HepG2 (cell line): ENCODE measurements around the gene THADA. TPM values are rescaled to one million over a fixed set of nuclear protein-coding genes. Genes with fewer than 3 reads are reported as not detected.

Experiments used
- CBX2 ChIP-seq, 2 experiments: fragments of 200-600 bp in 1 of 2; sonication (generic); formaldehyde crosslinking in 1 of 2; IDR thresholded peaks; 2 replicates each; pipeline versions ENCODE4 v1.7.0 to v1.8.1; 2018 to 2022; ENCODE audit warnings: low read depth in 2 of 2, low read length in 1 of 2, mild to moderate bottlenecking in 1 of 2, missing genetic modification reagents in 1 of 2
- FIP1L1 ChIP-seq: fragments of 200-400 bp; formaldehyde crosslinking; IDR thresholded peaks from 2 replicates; pipeline ENCODE4 v1.6.1; 2018; ENCODE audit warnings: low read depth, mild to moderate bottlenecking, low read length, moderate library complexity, borderline replicate concordance; ENCODE audit not compliant: insufficient read depth
- GFI1 ChIP-seq: sonication (generic); formaldehyde crosslinking; IDR thresholded peaks from 2 replicates; pipeline ENCODE4 v1.5.0; 2020; ENCODE audit warnings: missing genetic modification reagents, mild to moderate bottlenecking, borderline replicate concordance
- HOXA3 ChIP-seq: sonication (generic); formaldehyde crosslinking; IDR thresholded peaks from 2 replicates; pipeline ENCODE4 v1.5.0; 2020; ENCODE audit warnings: missing genetic modification reagents
- KLF11 ChIP-seq: IDR thresholded peaks from 2 replicates; pipeline ENCODE4 v1.6.1; 2016; ENCODE audit warnings: missing compliant biosample characterization
- KLF6 ChIP-seq: IDR thresholded peaks from 2 replicates; pipeline ENCODE4 v1.8.0; 2016; ENCODE audit warnings: missing biosample characterization, missing genetic modification reagents
- PHF8 ChIP-seq: sonication (generic); formaldehyde crosslinking; IDR thresholded peaks from 2 replicates; pipeline ENCODE4 v1.5.0; 2020; ENCODE audit warnings: missing genetic modification reagents
- SP140L ChIP-seq: sonication (generic); formaldehyde crosslinking; IDR thresholded peaks from 2 replicates; pipeline ENCODE4 v1.4.0; 2020; ENCODE audit warnings: missing genetic modification reagents, borderline replicate concordance
- TCF12 ChIP-seq, 2 experiments: fragments of 450-650 bp in 1 of 2; sonication (generic) in 1 of 2; formaldehyde crosslinking in 1 of 2; IDR thresholded peaks; 2 replicates each; pipeline versions ENCODE4 v1.6.1 to v1.8.0; 2017 to 2022; ENCODE audit warnings: antibody characterized with exemption in 1 of 2, mild to moderate bottlenecking in 1 of 2, missing genetic modification reagents in 1 of 2, moderate library complexity in 1 of 2
- ZNF501 ChIP-seq: sonication (generic); formaldehyde crosslinking; IDR thresholded peaks from 2 replicates; pipeline ENCODE4 v1.5.1; 2020; ENCODE audit warnings: mild to moderate bottlenecking, moderate library complexity, missing genetic modification reagents
- ZNF569 ChIP-seq: sonication (generic); formaldehyde crosslinking; IDR thresholded peaks from 2 replicates; pipeline ENCODE4 v1.5.0; 2020; ENCODE audit warnings: mild to moderate bottlenecking, missing genetic modification reagents, moderate library complexity, borderline replicate concordance
- ZNF589 ChIP-seq: sonication (generic); formaldehyde crosslinking; conservative IDR thresholded peaks from 2 replicates; pipeline ENCODE4 v1.8.0; 2022; ENCODE audit warnings: mild to moderate bottlenecking, moderate library complexity, missing genetic modification reagents
- ZNF776 ChIP-seq: sonication (generic); formaldehyde crosslinking; IDR thresholded peaks from 2 replicates; pipeline ENCODE4 v1.4.0; 2020; ENCODE audit warnings: mild to moderate bottlenecking, missing genetic modification reagents
- ZNF777 ChIP-seq: sonication (generic); formaldehyde crosslinking; IDR thresholded peaks from 2 replicates; pipeline ENCODE4 v1.4.0; 2020; ENCODE audit warnings: missing genetic modification reagents
- ZSCAN22 ChIP-seq: sonication (generic); formaldehyde crosslinking; IDR thresholded peaks from 2 replicates; pipeline ENCODE4 v1.4.0; 2020; ENCODE audit warnings: mild to moderate bottlenecking, missing genetic modification reagents
- polyA plus RNA-seq, 8 experiments: library from polyadenylated mRNA; depleted of rRNA in 3 of 8; stranded (reverse) in 7 of 8; unstranded in 1 of 8; fragments of >200 nt; fragmentation: Illumina TruSeq in 4 of 8; extraction: Trizol in 4 of 8; gene quantifications; 2 replicates each; pipeline versions ENCODE4 v1.2.1 to v1.2.3, GENCODE V29; 2011 to 2016; ENCODE audit warnings: low read depth in 4 of 8, missing spikeins in 1 of 8, mixed read lengths in 1 of 8; ENCODE audit not compliant: insufficient read depth in 1 of 8
- total RNA-seq, 5 experiments: library from RNA; depleted of rRNA; stranded (reverse); fragments of >200 nt; fragmentation: Illumina TruSeq; extraction: Trizol; gene quantifications; 2 replicates each; pipeline ENCODE4 v1.2.3, GENCODE V29; 2016; ENCODE audit warnings: low read depth in 1 of 5
- TF ChIP-seq, protein P1 (sequence below): sonication (generic); formaldehyde crosslinking; IDR thresholded peaks from 2 replicates; pipeline ENCODE4 v1.5.1; 2020; ENCODE audit warnings: mild to moderate bottlenecking, missing genetic modification reagents, moderate library complexity
- TF ChIP-seq, protein P2 (sequence below): sonication (generic); formaldehyde crosslinking; IDR thresholded peaks from 2 replicates; pipeline ENCODE4 v1.8.1; 2022; ENCODE audit warnings: low read depth, mild to moderate bottlenecking, missing genetic modification reagents
- TF ChIP-seq, protein P3 (sequence below): sonication (generic); formaldehyde crosslinking; conservative IDR thresholded peaks from 2 replicates; pipeline ENCODE4 v1.4.0; 2020; ENCODE audit warnings: missing genetic modification reagents
- TF ChIP-seq, protein P4 (sequence below): IDR thresholded peaks from 2 replicates; pipeline ENCODE4 v1.6.1; 2016

Gene THADA
- total and polyA plus RNA-seq, 2 of the 13 experiments (the other 11 are each of a cell fraction or from before 2014, with no cell fraction given) = 12.7 to 21.7 TPM

DNA sequence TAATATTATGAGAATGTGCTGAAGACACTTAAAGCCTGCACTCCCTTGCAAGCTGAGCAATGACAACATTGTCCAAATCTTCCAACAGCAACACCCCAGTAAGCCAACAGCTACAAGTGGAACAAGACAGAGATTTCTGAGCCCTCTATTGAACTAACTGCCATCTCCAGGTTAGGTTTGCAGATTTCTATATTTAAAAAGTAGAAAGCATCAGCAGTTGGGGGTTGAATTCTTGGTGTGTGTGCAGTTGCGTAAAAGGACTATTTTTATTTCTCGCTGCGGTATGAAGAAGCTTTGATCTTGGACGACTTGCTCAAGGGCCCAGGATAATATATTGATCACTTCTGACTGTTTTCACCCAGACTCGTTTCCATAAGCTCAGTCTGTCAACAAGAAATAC is 263.2 kb downstream of the THADA start (continued):
- TF ChIP-seq, protein P1, sequence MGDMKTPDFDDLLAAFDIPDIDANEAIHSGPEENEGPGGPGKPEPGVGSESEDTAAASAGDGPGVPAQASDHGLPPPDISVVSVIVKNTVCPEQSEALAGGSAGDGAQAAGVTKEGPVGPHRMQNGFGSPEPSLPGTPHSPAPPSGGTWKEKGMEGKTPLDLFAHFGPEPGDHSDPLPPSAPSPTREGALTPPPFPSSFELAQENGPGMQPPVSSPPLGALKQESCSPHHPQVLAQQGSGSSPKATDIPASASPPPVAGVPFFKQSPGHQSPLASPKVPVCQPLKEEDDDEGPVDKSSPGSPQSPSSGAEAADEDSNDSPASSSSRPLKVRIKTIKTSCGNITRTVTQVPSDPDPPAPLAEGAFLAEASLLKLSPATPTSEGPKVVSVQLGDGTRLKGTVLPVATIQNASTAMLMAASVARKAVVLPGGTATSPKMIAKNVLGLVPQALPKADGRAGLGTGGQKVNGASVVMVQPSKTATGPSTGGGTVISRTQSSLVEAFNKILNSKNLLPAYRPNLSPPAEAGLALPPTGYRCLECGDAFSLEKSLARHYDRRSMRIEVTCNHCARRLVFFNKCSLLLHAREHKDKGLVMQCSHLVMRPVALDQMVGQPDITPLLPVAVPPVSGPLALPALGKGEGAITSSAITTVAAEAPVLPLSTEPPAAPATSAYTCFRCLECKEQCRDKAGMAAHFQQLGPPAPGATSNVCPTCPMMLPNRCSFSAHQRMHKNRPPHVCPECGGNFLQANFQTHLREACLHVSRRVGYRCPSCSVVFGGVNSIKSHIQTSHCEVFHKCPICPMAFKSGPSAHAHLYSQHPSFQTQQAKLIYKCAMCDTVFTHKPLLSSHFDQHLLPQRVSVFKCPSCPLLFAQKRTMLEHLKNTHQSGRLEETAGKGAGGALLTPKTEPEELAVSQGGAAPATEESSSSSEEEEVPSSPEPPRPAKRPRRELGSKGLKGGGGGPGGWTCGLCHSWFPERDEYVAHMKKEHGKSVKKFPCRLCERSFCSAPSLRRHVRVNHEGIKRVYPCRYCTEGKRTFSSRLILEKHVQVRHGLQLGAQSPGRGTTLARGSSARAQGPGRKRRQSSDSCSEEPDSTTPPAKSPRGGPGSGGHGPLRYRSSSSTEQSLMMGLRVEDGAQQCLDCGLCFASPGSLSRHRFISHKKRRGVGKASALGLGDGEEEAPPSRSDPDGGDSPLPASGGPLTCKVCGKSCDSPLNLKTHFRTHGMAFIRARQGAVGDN (CRISPR knock-in tag) = no peak
- TF ChIP-seq TCF12 (IDR thresholded peaks at IDR 0.05) (no peak), TCF12 (CRISPR knock-in tag; IDR thresholded peaks at IDR 0.05) (no peak), KLF6 (CRISPR knock-in tag) (no peak), ZNF776 (CRISPR knock-in tag) (no peak), FIP1L1 (no peak), ZNF777 (CRISPR knock-in tag) (no peak), KLF11 (CRISPR knock-in tag) (no peak), ZNF501 (CRISPR knock-in tag) (no peak), HOXA3 (CRISPR knock-in tag) (no peak), CBX2 (IDR thresholded peaks at IDR 0.05; ENCODE audit: low read depth, low read length) (no peak), CBX2 (CRISPR knock-in tag; IDR thresholded peaks at IDR 0.05; ENCODE audit: low read depth) (no peak), SP140L (CRISPR knock-in tag) (no peak), ZSCAN22 (no peak), ZNF569 (CRISPR knock-in tag) (no peak), GFI1 (CRISPR knock-in tag) (no peak), ZNF589 (CRISPR knock-in tag) (no peak), PHF8 (CRISPR knock-in tag) (no peak)
- TF ChIP-seq, protein P2, sequence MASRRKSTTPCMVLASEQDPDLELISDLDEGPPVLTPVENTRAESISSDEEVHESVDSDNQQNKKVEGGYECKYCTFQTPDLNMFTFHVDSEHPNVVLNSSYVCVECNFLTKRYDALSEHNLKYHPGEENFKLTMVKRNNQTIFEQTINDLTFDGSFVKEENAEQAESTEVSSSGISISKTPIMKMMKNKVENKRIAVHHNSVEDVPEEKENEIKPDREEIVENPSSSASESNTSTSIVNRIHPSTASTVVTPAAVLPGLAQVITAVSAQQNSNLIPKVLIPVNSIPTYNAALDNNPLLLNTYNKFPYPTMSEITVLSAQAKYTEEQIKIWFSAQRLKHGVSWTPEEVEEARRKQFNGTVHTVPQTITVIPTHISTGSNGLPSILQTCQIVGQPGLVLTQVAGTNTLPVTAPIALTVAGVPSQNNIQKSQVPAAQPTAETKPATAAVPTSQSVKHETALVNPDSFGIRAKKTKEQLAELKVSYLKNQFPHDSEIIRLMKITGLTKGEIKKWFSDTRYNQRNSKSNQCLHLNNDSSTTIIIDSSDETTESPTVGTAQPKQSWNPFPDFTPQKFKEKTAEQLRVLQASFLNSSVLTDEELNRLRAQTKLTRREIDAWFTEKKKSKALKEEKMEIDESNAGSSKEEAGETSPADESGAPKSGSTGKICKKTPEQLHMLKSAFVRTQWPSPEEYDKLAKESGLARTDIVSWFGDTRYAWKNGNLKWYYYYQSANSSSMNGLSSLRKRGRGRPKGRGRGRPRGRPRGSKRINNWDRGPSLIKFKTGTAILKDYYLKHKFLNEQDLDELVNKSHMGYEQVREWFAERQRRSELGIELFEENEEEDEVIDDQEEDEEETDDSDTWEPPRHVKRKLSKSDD = no peak
- TF ChIP-seq, protein P3, sequence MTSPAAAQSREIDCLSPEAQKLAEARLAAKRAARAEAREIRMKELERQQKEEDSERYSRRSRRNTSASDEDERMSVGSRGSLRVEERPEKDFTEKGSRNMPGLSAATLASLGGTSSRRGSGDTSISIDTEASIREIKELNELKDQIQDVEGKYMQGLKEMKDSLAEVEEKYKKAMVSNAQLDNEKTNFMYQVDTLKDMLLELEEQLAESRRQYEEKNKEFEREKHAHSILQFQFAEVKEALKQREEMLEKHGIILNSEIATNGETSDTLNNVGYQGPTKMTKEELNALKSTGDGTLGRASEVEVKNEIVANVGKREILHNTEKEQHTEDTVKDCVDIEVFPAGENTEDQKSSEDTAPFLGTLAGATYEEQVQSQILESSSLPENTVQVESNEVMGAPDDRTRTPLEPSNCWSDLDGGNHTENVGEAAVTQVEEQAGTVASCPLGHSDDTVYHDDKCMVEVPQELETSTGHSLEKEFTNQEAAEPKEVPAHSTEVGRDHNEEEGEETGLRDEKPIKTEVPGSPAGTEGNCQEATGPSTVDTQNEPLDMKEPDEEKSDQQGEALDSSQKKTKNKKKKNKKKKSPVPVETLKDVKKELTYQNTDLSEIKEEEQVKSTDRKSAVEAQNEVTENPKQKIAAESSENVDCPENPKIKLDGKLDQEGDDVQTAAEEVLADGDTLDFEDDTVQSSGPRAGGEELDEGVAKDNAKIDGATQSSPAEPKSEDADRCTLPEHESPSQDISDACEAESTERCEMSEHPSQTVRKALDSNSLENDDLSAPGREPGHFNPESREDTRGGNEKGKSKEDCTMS (CRISPR knock-in tag) = no peak
- TF ChIP-seq, protein P4, sequence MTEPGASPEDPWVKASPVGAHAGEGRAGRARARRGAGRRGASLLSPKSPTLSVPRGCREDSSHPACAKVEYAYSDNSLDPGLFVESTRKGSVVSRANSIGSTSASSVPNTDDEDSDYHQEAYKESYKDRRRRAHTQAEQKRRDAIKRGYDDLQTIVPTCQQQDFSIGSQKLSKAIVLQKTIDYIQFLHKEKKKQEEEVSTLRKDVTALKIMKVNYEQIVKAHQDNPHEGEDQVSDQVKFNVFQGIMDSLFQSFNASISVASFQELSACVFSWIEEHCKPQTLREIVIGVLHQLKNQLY = no peak
